ENCODE results near the gene FGF5.
"Not testable (repeated sequence)": the region's sequence is repeated elsewhere in the genome, so short reads cannot be mapped to it uniquely, and the experiment has no call there.

FGF5 gene, protein sequence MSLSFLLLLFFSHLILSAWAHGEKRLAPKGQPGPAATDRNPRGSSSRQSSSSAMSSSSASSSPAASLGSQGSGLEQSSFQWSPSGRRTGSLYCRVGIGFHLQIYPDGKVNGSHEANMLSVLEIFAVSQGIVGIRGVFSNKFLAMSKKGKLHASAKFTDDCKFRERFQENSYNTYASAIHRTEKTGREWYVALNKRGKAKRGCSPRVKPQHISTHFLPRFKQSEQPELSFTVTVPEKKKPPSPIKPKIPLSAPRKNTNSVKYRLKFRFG

GRCh38 chr4:80266253-80266901, at the start of gene FGF5:
Gene FGF5, plus strand, starts transcription at chr4:80266664. Its CDS starts 161 bp downstream, at chr4:80266825.
- DNase-seq = no peak

- no peak for DNase-seq
These were observed 47.0 kb upstream of the FGF5 start for GRCh38 chr4:80219301-80220025.

DNA sequence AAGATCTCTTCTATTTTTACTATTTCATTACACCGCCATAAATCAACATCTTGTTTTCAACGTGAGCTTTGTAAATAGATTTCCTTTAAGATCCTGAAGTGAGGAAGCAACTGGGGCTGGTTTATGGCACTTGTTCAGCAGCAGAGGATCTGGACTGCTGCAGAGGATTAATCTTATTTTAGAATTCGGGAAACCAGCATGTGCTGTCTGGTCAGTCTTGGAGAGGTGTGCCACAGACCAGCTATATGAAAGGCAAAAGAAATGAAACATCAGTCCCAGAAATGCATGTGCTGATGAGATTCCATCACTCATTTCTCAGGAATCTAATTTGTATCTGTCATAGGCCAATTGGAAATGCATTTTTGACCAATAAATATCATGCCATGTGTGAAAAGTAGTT, 45.8 kb upstream of the FGF5 start:
- no peak for DNase-seq

DNA sequence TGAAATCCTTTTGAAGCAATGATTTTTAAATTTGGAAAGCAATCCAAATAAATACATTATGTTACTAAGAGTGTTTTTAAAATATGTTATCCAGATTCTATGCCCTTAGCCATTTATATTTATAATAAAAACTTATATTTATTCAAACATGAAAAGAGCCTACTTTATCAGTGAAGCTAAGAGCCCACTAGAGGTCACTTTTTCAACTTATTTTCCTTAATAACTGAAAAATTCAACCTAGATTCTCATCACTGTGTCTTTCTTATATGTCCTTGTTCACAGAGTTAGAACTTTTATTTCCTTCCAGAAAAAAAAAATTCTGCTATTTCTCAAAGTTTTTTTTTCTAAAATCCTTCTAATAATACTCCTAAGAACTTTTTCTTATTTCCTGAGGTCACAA, 45.3 kb upstream of the FGF5 start:
- DNase-seq = no peak

- no peak for DNase-seq
These were observed 40.9 kb upstream of the FGF5 start for GRCh38 chr4:80225595-80225994.

DNA sequence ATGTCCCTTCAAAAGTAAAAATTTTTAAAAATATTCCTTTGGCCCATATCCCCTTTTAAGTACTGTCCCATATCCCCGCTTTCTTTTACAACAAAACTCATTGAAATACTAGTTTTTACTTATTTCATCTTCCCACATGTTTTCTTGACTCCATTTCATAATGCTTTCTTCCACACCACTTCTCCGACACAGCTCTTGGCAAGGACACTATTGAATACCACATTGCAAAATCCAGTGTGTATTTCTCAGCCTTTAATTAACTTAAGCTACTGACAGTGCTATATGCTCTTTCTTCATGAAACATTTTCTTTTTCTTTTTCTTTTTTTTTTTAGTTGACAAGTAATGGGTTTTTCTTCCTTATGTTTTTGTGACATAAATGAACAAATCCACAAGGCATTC, 40.4 kb upstream of the FGF5 start:
- no peak for DNase-seq

GRCh38 chr4:80228460-80228859, 38.0 kb upstream of the FGF5 start:
- DNase-seq = no peak

DNA sequence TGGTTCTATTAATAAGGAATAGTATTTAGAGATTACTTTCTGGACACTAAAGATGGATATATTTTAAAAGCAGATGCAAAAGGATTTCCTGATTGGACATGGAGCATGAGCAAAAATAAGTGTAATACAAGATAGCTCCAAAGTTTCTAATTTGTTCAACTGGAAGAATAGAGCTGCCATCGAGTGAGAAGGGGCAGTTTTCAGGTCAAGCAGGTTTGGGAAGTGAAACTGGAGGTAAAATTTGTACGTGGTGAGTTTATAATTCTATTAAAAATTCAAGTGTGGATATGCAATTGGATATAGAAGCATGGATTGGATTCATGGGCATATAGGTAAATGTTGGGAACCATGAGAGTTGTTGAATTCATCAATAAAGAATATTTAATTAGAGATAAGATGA, 37.3 kb upstream of the FGF5 start:
- DNase-seq = no peak

DNA sequence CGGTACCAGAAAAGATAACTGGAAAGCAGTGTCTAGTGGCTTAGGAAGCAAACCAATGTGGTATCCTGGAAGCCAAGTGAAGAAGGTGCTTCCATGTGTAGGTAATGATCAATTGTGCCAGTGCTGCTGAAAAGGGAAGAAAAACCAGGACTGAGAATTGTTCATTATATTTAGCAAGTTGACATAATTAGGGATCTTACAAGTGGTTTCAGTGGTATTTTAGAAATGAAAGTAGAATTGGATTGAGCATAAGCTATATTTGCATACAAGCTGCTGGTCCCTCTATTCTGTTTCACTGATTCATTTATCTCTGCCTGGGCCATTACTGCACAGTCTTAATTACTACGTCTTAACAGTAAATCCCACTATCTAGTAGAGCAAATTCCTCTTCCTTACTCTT, 36.9 kb upstream of the FGF5 start:
- no peak for DNase-seq

DNA sequence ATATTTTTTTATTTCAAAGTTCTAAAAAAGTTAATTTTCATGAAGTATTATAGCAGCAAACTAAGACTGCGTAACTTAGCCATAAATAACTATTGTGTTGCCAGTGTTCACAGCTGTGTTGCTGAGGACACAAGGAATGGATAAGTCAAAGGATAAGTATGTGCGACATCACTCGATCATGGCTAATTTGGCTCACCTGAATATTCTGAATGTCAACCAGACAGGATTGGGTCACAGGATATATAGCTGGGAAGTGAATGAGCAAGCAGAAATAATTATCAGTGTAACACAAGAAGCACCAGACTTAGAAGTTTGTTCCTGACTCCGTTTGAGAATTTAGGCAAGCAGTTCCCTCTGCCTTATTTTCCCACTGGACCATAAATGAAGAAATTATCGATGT, 35.3 kb upstream of the FGF5 start:
- no peak for DNase-seq

- no peak for DNase-seq
These were observed 33.6 kb upstream of the FGF5 start for GRCh38 chr4:80232707-80233370.

- no peak for DNase-seq
These were observed 33.1 kb upstream of the FGF5 start for GRCh38 chr4:80233390-80233789.

GRCh38 chr4:80235451-80235850, 31.0 kb upstream of the FGF5 start:
- no peak for DNase-seq

- no peak for DNase-seq
These were observed 28.5 kb upstream of the FGF5 start for GRCh38 chr4:80237992-80238391.

GRCh38 chr4:80239480-80240150, 26.8 kb upstream of the FGF5 start:
- no peak for DNase-seq

GRCh38 chr4:80240976-80241375, 25.5 kb upstream of the FGF5 start:
- no peak for DNase-seq

DNA sequence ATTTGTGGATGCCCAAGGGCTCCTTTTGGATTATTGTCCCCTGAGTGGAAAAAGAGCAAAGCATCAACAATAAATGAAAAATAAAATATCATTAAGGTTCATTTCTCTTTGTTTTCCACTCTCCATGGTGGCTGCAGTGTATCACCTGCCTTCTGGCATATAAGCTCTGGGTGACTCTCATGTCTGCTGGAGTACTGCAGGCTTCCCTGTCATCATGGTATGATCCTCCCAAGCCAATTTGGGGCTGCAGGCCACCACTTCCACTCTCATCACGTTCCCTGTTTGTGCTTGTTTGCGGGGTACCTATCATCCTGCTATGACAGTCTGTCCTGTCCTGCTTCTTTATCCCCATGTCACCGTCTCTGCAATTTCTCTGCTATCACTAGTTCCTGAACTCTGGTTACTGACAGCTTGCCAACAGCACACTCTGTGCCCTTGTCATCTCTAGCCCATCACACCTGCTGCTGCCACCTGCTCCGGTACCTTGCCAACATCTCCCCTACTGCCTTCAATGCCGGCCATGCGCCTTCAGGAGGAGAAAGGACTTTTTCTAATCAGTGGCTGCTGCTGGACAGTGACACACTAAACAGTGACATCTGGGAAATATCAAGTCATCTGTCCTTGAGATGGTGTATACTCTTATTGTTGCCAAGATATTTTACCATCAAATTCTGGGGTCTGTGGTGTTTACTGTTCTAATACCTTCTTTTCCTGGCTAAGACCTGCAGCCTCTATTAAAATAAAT, 23.0 kb upstream of the FGF5 start:
- no peak for DNase-seq

DNA sequence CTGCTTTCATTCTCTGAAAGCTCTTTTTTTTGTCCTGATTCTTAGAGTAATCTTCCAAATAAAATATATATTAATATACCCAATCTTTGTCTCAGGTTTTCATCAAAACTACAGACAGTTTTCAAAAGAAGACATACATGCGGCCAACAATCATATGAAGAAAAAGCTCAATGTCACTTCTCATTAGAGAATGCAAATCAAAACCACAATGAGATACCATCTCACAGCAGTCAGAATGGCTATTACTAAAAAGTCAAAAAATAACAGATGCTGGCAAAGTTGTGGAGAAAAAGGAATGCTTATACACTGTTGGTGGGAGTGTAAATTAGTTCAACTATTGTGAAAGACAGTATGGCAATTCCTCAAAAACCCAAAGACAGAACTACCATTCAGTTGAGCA, 19.0 kb upstream of the FGF5 start:
- not testable (repeated sequence) for DNase-seq

DNA sequence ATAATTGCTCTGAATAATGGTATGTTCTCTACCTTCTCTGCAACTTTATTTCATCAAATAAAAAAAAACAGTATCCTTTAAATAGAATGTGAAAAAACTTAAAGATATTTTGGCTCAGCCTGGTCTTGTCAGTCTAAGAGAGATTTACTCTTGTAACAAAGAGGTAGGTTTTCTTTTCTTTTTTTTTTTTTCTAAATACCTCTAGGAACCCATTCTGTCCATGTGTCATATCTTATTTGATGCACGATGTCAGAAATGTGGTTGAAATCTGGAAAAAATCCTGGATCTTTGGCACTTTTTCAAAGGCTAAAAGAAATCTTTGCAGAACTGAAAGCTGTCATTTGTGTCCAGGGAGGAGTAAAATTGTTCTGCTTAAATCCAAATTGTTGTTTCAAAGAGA, 17.3 kb upstream of the FGF5 start:
- DNase-seq = no peak

DNA sequence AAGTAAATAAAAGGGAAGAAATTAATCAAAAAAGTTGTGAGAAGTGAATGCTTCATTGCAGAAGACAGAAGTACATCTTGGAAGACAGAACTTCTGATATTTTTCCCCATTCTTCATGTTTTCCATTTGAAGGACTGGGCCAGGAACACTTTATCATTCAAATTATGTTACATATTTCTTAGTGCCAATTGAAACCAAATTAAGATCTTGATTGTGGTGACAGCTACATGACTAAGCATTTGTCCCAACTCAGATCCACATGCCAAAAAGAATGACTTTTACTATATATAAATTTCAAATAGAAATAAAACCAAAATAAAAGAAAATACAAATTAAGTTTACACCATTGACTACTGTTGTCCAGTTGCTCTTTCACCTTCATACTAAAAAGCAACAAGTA, 14.0 kb upstream of the FGF5 start:
- no peak for DNase-seq

DNA sequence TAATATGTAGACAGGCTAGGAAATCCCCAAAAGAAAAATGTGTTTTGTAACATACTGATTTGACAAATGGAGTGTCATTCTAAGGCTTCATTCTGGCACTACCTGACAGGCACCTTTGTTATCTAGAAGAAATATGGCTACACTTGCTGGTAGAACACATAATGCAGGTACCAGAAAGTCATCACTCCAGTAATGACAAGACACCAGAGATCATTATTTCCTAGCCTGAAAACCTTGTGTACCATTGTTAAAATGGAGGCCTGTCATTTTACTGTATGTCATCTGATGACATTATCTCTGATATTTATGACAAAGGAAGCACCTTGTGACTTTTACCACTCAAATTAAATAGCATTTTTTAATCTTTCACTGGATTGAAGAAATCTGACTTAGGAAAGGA, 13.5 kb upstream of the FGF5 start:
- no peak for DNase-seq

GRCh38 chr4:80253510-80253909, 13.0 kb upstream of the FGF5 start:
- no peak for DNase-seq
